ENCODE measurements around the gene EYA3. TPM values are rescaled to one million over a fixed set of nuclear protein-coding genes. Genes with fewer than 3 reads are reported as not detected.

EYA3 gene
- total and polyA plus RNA-seq, 2 of the 4 experiments (the other 2 are of a cell fraction) = 9.1 to 17.6 TPM

DNA sequence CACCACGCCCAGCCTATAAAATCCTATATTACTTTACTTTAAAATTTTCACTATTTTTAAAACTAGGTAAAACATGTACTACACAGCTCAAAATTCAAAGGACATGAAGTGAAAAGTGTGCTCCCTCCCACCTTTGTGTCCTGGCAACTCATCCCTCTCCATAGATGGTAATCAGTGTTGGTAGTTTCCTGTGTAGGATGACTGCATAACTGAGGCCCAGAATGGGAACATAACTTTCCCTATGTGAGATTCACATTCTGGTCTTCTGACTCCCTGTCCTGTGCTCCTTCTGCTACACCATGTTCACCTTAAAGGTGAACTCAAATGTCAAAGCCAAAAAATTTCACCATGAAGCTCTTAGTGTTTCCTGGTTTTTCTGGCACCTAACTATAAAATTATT lies 89.4 kb downstream of the EYA3 start:
- WGBS, 2 experiments (ENCODE audit: extremely low coverage in 2 of 2, insufficient read length in 1 of 2) = no CpG with 5 or more reads among the region's 1 CpG
- Histone ChIP-seq H2AK9ac (replicated peaks; ENCODE audit: low read depth, low read length, poor library complexity) (no peak overlapping the region), H4K20me1 (ENCODE audit: insufficient read depth, low read length) (no peaks in the 10 kb centered on the region), H3K4ac (ENCODE audit: low read depth, low read length) (no peak overlapping the region), H4K91ac (ENCODE audit: insufficient read depth, low read depth, low read length) (no peak overlapping the region), H3K4me1 (ENCODE audit: control insufficient read depth, insufficient read depth, low read length) (no peaks in the 10 kb centered on the region), H4K8ac (ENCODE audit: low read depth in 2 of 2, low read length in 2 of 2) (no peak overlapping the region), H2AK5ac (ENCODE audit: low read depth, low read length) (no peak overlapping the region), H4K5ac (ENCODE audit: low read depth, low read length) (no peak overlapping the region), H3K23ac (ENCODE audit: low read depth, low read length) (no peak overlapping the region), H3K27me3 (ENCODE audit: control insufficient read depth, insufficient read depth, low read length) (no peaks in the 10 kb centered on the region), H3K18ac (ENCODE audit: low read depth, low read length) (no peak overlapping the region), H3K14ac (replicated peaks; ENCODE audit: low read depth, low read length) (no peak overlapping the region), H3K4me3 (ENCODE audit: insufficient read depth, low read depth, low read length) (no peak overlapping the region), H3K79me1 (ENCODE audit: low read depth in 1 of 2, low read length in 2 of 2) (no peaks in the 10 kb centered on the region; a peak in 2 of 4 replicates), H3K9me3 (ENCODE audit: control insufficient read depth, insufficient read depth, low read length) (no peaks in the 10 kb centered on the region), H3K4me2 (ENCODE audit: low read depth, low read length) (no peak overlapping the region), H2BK5ac (ENCODE audit: low read depth, low read length, poor library complexity, severe bottlenecking) (no peak overlapping the region), H2BK15ac (ENCODE audit: low read depth, low read length) (no peak overlapping the region), H3K9me1 (ENCODE audit: insufficient read depth, low read length) (no peaks in the 10 kb centered on the region), H3K36me3 (ENCODE audit: control insufficient read depth, insufficient read depth, low read length) (peaks cover 29% of the 10 kb centered on the region), H2BK20ac (ENCODE audit: low read depth, low read length) (no peak overlapping the region), H3K56ac (ENCODE audit: extremely low read depth, insufficient read depth, low read length) (no peak overlapping the region), H3K27ac (ENCODE audit: insufficient read depth, low read length) (no peak overlapping the region), H2AFZ (replicated peaks; ENCODE audit: low read length, poor library complexity) (no peak overlapping the region), H2BK120ac (ENCODE audit: low read depth, low read length) (no peak overlapping the region), H3K9ac (ENCODE audit: low read depth, low read length) (no peak overlapping the region)
- BruUV-seq (replicated peaks) = no TSS peak
- POLR2A ChIA-PET (ENCODE audit: unreplicated experiment) = no interaction called here
- dilution Hi-C loops (cut with HindIII; ENCODE audit: low sequenced_read_pairs, unreplicated experiment) (no loop called here), intact Hi-C loops (cut with micrococcal nuclease) (no loop called here), in situ Hi-C loops (cut with MboI; ENCODE audit: low sequenced_read_pairs) (no loop called here)
- TF ChIP-seq CEBPB (IDR thresholded peaks at IDR 0.05; ENCODE audit: low read depth, low read length) (no peak), RAD21 (IDR thresholded peaks at IDR 0.05; ENCODE audit: low read length) (no peak), CHD1 (IDR thresholded peaks at IDR 0.05; ENCODE audit: low read depth, low read length) (no peak), RFX5 (IDR thresholded peaks at IDR 0.05; ENCODE audit: low read depth, low read length) (no peak), MAFK (IDR thresholded peaks at IDR 0.05; ENCODE audit: low read depth, low read length) (no peak), NFE2L2 (IDR thresholded peaks at IDR 0.05; ENCODE audit: low read depth, low read length) (no peak), BHLHE40 (IDR thresholded peaks at IDR 0.05; ENCODE audit: low read depth, low read length) (no peak), MAZ (IDR thresholded peaks at IDR 0.05; ENCODE audit: borderline replicate concordance, low read depth, low read length) (no peak)
- TF ChIP-seq, protein P1, sequence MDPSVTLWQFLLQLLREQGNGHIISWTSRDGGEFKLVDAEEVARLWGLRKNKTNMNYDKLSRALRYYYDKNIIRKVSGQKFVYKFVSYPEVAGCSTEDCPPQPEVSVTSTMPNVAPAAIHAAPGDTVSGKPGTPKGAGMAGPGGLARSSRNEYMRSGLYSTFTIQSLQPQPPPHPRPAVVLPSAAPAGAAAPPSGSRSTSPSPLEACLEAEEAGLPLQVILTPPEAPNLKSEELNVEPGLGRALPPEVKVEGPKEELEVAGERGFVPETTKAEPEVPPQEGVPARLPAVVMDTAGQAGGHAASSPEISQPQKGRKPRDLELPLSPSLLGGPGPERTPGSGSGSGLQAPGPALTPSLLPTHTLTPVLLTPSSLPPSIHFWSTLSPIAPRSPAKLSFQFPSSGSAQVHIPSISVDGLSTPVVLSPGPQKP (IDR thresholded peaks at IDR 0.05; ENCODE audit: borderline replicate concordance, low read depth, low read length) = no peak
- TF ChIP-seq, protein P2, sequence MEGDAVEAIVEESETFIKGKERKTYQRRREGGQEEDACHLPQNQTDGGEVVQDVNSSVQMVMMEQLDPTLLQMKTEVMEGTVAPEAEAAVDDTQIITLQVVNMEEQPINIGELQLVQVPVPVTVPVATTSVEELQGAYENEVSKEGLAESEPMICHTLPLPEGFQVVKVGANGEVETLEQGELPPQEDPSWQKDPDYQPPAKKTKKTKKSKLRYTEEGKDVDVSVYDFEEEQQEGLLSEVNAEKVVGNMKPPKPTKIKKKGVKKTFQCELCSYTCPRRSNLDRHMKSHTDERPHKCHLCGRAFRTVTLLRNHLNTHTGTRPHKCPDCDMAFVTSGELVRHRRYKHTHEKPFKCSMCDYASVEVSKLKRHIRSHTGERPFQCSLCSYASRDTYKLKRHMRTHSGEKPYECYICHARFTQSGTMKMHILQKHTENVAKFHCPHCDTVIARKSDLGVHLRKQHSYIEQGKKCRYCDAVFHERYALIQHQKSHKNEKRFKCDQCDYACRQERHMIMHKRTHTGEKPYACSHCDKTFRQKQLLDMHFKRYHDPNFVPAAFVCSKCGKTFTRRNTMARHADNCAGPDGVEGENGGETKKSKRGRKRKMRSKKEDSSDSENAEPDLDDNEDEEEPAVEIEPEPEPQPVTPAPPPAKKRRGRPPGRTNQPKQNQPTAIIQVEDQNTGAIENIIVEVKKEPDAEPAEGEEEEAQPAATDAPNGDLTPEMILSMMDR (conservative IDR thresholded peaks at IDR 0.05; ENCODE audit: low read depth, low read length) = no peak
- no peak for DNase-seq
- no peak for ATAC-seq (ENCODE audit: low read depth)
- CTCF ChIA-PET = interaction anchor here (0.6 kb wide), 1 partner anchor 487 kb away, joined by 3 read pairs; no protein-coding TSS in a partner anchor

Data from IMR-90 (cell line).